Stimulated activated naive B cell treated with anti-CD40 and anti-IgM and Interleukin-4, amounts not matched to agents 10 μg/mL and 1 μg/mL and 100 μg/mL, for 72 hours (primary cell): Measurements from ENCODE around the gene SUPT3H.

Source experiments
- ATAC-seq, 2 donors: fragments of 150-1000 bp; cut with Tn5 transposase; replicated peaks; 2 replicates each; pipeline ENCODE4 v1.10.0; 2021; ENCODE audit warnings: moderate library complexity in 1 of 2
- DNase-seq: peaks from one replicate; pipeline ENCODE4 v3.0.0; 2021
- H3K27ac Mint-ChIP-seq: one replicate; pipeline ENCODE4 v1.8.0; 2022; ENCODE audit warnings: mild to moderate bottlenecking, mixed read lengths
- H3K27me3 Mint-ChIP-seq, 2 donors: one replicate each; pipeline ENCODE4 v1.8.0; 2022; ENCODE audit warnings: mixed read lengths in 2 of 2
- H3K36me3 Mint-ChIP-seq, 2 donors: one replicate each; pipeline ENCODE4 v1.8.0; 2022; ENCODE audit warnings: mixed read lengths in 2 of 2, mild to moderate bottlenecking in 1 of 2
- H3K4me1 Mint-ChIP-seq, 2 donors: one replicate each; pipeline ENCODE4 v1.8.0; 2022; ENCODE audit warnings: mixed read lengths in 2 of 2, mild to moderate bottlenecking in 1 of 2
- H3K4me3 Mint-ChIP-seq, 2 donors: one replicate each; pipeline ENCODE4 v1.8.0; 2022; ENCODE audit warnings: mild to moderate bottlenecking in 2 of 2, mixed read lengths in 2 of 2, moderate library complexity in 1 of 2
- H3K9me3 Mint-ChIP-seq, 2 donors: one replicate each; pipeline ENCODE4 v1.8.0; 2022; ENCODE audit warnings: mixed read lengths in 2 of 2, mild to moderate bottlenecking in 1 of 2

The SUPT3H gene

DNA sequence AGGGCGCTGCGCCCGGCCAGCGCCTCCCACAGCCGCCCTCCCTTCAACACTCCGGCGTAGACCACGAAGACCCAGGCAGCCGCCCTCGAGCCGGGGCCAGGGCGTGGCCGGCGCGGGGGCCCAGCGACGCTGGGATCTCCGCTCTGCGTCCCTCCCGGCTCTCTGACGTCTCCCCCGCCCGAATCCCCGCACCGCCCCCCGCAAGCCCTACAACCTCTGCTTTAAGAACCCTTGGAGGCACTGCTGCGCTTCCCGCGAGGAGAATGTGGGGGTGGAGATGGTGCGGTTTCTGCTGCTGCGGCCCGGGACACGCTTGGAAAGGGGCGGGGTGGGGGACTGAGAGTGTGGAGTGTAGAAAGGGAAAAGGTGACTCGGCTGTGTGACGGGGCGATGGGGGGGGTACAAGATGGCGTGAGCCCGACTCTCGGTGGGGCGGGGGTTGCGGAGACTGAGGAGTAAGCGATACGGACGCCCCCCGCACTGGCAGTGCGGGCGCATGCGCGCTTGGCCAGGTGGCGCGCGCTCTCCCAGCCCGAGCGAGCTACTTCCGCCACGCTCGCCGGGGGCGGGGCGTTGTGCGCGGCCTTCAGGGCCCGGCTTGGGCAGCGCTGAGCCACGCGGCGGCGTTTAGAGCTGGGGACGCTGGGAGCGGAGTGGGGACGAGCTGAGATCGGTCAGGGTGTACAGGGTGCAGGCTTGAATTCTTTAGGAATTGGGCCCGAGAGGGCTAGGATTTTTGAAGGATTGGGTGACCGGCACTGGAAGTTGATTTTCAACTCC, at the start of gene SUPT3H:
Gene SUPT3H (minus strand): TSS at position 381 of the 780 bp plus-strand sequence.
- H3K27ac Mint-ChIP-seq = peak within 1 kb of the TSS; percentile 100
- H3K4me1 Mint-ChIP-seq = peaks cover 12 to 20% of the 10 kb centered on the region in 2 donors
- peak within 1 kb of the TSS; percentile 95 to 99 for H3K4me3 Mint-ChIP-seq
- no peaks in the 10 kb centered on the region for H3K9me3 Mint-ChIP-seq
- ATAC-seq (peak; percentile 87 to 89), DNase-seq (peak; percentile 92)
- no peaks in the 10 kb centered on the region for H3K27me3 Mint-ChIP-seq
- peaks cover 2 to 4% of the 10 kb centered on the region in 2 donors for H3K36me3 Mint-ChIP-seq

DNA sequence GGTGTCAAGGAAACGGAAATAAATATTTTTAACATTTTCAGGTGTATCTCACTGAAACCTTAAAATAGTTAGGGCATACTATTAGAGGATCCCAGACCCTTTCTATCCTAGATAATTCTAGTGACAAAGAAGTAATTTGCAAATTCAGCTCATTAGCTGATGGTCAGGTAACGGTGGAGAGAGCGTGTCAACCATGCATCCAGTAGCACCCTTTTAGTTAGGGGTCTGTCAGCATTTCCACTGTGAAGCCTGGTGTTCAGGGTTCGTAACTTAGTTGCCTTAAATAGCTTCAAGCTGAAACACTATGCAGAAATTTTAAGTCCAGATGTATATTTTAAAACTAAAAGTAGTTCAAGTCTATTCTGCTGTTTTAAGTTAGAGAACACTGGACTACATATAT, 48.5 kb upstream of the SUPT3H start:
- H3K4me1 Mint-ChIP-seq = peaks cover 24 to 49% of the 10 kb centered on the region in 2 donors

DNA sequence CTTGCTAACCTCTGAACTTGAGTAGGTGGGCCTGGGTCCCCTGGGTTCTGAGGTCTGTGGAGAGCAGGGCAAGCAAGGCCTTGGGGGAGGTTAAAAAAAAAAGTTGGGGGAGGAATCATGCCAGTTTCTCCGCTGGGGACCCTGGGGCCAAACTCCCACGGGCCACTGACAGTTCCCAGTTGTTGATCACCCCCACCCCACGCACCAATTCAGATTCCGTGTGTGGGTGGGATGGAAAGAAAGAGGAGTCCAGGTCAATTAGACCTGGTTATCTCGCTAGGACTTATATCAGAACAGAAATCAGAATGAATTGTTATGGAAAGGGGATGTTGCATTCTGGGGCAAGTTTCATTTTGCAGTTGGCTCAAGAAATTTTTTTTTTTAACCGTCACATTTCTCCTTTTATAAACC, 46.7 kb upstream of the SUPT3H start:
- Mint-ChIP-seq H3K27me3 (peaks cover 32 to 39% of the 10 kb centered on the region in 2 donors), H3K9me3 (no peaks in the 10 kb centered on the region), H3K27ac (no peak overlapping the region), H3K4me1 (peaks cover 34 to 66% of the 10 kb centered on the region in 2 donors), H3K36me3 (peaks cover 0 to 3% of the 10 kb centered on the region in 2 donors), H3K4me3 (peak overlapping the region; percentile 60 to 65)
- peak; percentile 16 to 44 for ATAC-seq
- DNase-seq = peak; percentile 14

More for the DNA sequence above, 48.5 kb upstream of the SUPT3H start:
- ATAC-seq (no peak), DNase-seq (no peak)
- Mint-ChIP-seq H3K9me3 (no peaks in the 10 kb centered on the region), H3K4me3 (no peak overlapping the region), H3K36me3 (peaks cover 0 to 3% of the 10 kb centered on the region in 2 donors), H3K27ac (no peak overlapping the region), H3K27me3 (peaks cover 31% of the 10 kb centered on the region in 2 donors)

DNA sequence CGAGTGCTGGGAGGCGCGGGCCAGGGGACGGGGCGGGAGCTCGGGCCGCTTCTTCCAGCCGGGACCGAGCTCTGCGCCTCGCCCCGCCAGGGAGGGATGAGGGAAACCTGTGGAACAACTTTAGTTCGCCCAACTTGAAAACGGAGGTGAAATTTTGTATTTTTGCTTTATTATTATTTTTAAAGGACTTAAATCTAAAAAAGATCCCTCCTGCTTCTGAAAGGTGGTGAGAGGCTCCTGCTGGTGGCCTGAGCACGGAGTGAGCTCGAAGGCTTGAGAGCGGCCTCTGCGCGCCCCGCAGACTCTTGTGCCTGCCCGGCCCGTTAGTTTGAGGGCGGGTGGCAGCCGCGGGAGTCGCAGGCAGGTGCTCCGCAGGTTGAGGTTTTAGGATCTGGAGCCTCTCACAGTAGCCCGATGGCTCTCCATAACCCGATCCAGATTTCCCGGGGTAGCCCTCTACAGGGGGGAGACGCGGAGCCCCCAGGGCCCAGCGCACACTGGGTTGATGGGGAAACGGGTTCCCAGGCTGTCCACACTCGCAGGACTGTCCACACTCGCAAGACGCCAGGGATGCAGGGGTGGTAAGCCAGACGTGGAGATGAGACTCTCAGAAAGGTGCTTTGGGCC, 46.2 kb upstream of the SUPT3H start:
- H3K27me3 Mint-ChIP-seq = peaks cover 37 to 44% of the 10 kb centered on the region in 2 donors
- no peaks in the 10 kb centered on the region for H3K9me3 Mint-ChIP-seq
- peaks cover 36 to 69% of the 10 kb centered on the region in 2 donors for H3K4me1 Mint-ChIP-seq
- peak overlapping the region; percentile 65 to 97 for H3K4me3 Mint-ChIP-seq
- DNase-seq (peak; percentile 11), ATAC-seq (peak; percentile 45 to 57)
- H3K27ac Mint-ChIP-seq = peak overlapping the region; percentile 31
- peaks cover 0 to 3% of the 10 kb centered on the region in 2 donors for H3K36me3 Mint-ChIP-seq

DNA sequence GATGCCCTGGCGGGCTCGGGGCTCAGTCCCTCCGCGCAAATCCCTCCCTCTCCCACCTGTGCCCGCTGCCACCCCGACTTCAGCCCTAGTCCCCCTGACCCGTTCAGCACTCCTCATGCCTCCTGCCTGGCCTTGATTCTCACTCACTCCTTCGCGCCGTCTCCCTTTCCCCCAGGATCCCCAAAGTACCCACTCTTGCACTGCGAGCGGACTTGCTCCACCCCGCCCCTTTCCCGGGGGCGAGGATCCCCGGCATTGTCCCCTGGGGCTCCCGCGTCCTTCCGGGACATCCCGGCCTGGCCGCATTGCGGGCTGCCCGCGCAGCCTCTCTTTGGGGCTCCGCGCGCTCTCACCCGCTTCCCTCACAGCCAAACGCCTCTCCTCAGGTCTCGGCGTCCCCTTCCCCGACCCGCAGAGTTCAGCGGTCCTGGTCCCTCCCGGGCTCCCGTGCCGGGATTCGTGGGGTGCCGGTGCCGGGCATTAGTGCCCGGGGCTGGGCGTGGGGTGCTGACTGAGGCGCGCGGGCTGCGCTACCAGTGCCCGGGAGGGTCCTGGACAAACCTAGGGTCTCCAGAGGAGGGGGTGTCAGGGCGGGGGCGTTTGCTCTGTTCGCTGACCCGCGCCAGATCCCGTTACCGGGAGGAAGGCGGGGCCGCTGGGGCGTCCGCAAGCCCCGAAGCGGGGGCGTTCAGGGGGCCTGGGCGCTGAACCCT, 45.5 kb upstream of the SUPT3H start:
- Mint-ChIP-seq H3K4me3 (peak overlapping the region; percentile 93 to 97), H3K36me3 (peaks cover 0 to 3% of the 10 kb centered on the region in 2 donors), H3K4me1 (peaks cover 35 to 65% of the 10 kb centered on the region in 2 donors), H3K27ac (peak overlapping the region; percentile 87), H3K9me3 (no peaks in the 10 kb centered on the region), H3K27me3 (peaks cover 35 to 44% of the 10 kb centered on the region in 2 donors)
- DNase-seq = peak; percentile 17
- peak; percentile 5 to 24 for ATAC-seq

DNA sequence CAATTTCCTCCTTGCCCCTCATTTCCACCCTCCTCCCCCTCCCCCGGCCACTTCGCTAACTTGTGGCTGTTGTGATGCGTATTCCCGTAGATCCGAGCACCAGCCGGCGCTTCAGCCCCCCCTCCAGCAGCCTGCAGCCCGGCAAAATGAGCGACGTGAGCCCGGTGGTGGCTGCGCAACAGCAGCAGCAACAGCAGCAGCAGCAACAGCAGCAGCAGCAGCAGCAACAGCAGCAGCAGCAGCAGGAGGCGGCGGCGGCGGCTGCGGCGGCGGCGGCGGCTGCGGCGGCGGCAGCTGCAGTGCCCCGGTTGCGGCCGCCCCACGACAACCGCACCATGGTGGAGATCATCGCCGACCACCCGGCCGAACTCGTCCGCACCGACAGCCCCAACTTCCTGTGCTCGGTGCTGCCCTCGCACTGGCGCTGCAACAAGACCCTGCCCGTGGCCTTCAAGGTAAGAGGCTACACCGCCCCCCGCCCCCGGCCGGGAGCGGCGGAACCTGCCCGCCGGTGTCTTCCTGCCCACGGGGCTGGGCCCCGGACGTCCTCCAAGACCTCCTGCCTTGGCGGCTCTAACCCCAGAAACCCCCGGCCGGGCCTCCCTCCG, 44.9 kb upstream of the SUPT3H start:
- Mint-ChIP-seq H3K27ac (peak overlapping the region; percentile 88), H3K4me1 (peaks cover 35 to 58% of the 10 kb centered on the region in 2 donors), H3K9me3 (no peaks in the 10 kb centered on the region), H3K4me3 (peak overlapping the region; percentile 93 to 97), H3K36me3 (peaks cover 0 to 3% of the 10 kb centered on the region in 2 donors), H3K27me3 (peaks cover 33 to 44% of the 10 kb centered on the region in 2 donors)
- ATAC-seq = peak; percentile 15 to 25
- DNase-seq = peak; percentile 17

DNA sequence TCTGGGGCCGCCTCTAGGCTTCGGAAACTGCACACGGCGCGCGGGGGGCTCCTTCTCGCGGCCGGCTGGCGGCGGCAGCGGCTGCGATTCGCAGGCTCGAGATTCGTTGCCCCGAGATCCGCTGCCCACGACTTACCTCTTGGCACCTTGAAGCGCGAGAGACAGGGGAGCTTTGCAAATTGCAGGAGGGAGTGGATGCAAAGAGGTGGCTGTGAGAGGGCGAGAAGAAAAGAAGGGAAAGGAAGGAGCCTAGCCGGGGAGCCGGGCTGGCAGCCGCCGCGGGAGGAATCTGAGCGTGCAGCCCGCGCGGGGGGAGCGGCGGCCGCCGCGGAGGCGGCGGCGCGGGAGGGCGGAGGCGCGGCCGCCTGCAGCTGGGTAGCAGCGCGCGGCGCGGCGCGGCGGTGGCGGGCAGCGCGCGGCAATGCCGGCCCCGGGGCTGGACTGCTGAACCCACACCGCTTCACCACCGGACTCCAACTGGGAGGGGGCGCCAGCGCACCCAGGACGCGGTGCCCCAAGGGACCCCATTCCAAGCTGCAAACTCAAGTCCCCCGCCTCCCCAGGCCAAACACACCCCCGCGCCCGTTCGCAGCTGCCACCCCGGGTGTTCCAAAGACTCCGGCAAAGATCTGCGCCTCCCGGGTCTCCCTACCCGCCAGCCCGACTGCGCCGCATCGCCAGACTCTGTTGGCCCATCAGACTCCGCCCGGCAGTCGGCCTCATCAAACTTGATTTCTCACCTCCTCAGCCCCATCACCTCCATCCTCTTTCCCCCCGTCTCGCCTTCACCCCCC, 44.2 kb upstream of the SUPT3H start:
- Mint-ChIP-seq H3K4me3 (peak overlapping the region; percentile 93 to 97), H3K9me3 (no peaks in the 10 kb centered on the region), H3K27ac (peak overlapping the region; percentile 94), H3K4me1 (peaks cover 35 to 58% of the 10 kb centered on the region in 2 donors), H3K36me3 (peaks cover 0 to 3% of the 10 kb centered on the region in 2 donors), H3K27me3 (peaks cover 33 to 44% of the 10 kb centered on the region in 2 donors)
- peak; percentile 6 for DNase-seq
- peak in 1 of 2 donors; percentile 16 for ATAC-seq

DNA sequence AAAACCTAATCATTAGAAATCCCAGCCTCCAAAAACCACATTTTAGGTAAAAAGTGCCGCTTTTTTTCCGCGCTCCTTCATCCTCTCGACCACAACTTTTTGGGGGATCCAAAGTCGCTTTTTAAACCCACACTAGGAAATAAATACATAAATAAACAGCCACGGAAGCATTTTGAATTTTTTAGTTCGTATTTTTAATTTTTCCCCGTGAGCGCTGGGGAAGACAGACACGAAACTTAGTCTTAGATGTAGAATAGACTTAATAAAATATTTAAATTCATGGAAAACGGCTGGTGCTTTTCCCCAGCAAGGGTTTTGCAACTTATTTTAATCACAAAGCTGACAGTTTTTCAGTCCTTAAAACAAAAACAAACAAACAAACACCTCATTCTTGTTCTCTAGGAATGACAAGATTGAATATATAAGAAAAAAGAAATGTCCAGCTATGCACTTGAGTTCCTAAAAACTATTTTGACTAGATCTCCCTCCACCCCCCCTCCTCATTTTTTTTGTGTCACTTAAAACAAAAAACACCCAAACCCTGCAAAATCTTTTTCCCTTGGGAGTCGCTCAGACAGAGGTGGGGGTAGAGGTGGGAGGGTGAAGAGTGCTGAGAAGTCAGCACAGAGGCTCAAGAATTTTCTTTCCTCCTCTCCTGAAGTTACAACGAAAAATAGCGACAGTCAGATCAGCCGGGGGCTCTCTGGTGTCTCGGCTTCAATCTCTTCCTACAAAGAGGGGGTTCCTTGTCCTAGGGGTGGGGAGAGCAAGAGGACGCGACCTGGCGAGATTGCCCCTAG, 43.4 kb upstream of the SUPT3H start:
- H3K27ac Mint-ChIP-seq = peak overlapping the region; percentile 94
- H3K4me3 Mint-ChIP-seq = peak overlapping the region; percentile 90 to 97
- H3K27me3 Mint-ChIP-seq = peaks cover 36 to 44% of the 10 kb centered on the region in 2 donors
- DNase-seq (no peak), ATAC-seq (no peak)
- H3K9me3 Mint-ChIP-seq = no peaks in the 10 kb centered on the region
- H3K36me3 Mint-ChIP-seq = peaks cover 0 to 3% of the 10 kb centered on the region in 2 donors
- H3K4me1 Mint-ChIP-seq = peaks cover 35 to 58% of the 10 kb centered on the region in 2 donors

DNA sequence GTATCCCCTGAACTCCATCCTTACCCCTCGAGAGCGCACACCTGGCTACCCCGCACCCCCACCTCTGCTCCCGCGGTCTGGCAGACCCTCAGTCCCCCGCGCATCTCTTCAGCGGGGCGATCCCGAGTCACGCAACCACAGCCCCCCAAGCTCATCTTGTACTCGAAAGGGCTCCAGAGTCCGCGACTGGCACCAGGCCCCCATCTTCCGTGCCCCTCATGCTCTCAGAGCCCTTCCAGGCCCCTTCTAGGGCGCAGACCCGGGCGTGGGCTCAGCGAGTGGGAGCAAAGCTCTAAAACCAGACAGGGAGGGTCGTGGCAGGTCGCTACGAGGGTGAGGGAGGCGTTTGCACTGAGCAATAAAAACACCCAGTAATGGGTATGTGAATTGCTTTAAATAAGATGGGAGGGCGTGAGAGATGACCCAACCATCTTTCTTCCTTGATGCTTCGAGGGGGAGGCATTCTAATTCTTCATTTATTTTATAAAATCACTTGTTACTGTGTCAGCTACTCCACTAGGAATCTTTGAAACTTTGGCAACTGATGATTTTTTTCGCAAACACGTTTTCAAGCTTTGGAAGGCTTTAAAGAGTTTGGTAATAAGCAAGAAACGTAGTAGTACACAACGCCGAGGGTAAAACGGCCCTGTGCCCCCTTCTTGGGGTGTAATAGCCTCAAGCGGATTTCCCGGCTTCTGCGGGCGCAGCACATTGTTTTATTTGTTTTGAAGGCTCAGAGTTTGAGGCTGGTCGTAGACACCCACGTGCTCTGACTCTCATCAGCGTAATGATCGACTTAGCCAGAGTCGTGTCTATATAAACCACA, 42.6 kb upstream of the SUPT3H start:
- H3K27me3 Mint-ChIP-seq = peaks cover 44 to 51% of the 10 kb centered on the region in 2 donors
- ATAC-seq (no peak), DNase-seq (no peak)
- peaks cover 35 to 58% of the 10 kb centered on the region in 2 donors for H3K4me1 Mint-ChIP-seq
- H3K36me3 Mint-ChIP-seq = peaks cover 0 to 3% of the 10 kb centered on the region in 2 donors
- no peaks in the 10 kb centered on the region for H3K9me3 Mint-ChIP-seq
- H3K27ac Mint-ChIP-seq = peak overlapping the region; percentile 69
- peak overlapping the region; percentile 78 to 83 for H3K4me3 Mint-ChIP-seq

DNA sequence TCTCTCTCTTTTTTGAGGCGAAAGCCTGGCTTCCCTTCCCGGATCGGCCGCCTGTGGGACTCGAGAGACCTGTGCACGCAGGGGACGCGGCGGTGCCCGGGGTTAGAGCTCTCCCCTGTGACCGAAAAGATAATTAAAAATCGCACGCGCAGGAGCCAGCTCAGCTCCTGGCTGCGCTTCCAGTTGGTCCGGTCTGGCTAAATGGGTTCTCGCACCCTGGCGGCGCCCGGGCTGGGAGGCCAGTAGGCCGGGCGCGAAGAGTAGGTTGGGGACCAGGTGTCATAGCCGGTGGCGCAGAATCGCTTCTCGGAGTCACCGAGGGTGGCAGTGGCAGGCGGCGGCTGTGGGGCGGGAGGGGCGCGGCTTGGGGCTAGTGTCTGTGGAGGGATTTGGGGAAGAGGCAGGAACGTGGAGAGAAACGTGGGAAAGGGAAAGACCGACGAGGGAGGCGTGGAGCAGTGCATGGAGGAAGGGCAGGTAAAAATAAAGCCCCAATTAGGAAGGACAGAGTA, 41.9 kb upstream of the SUPT3H start:
- H3K4me3 Mint-ChIP-seq = peak overlapping the region; percentile 78 to 83
- peaks cover 49 to 55% of the 10 kb centered on the region in 2 donors for H3K27me3 Mint-ChIP-seq
- H3K4me1 Mint-ChIP-seq = peaks cover 33 to 53% of the 10 kb centered on the region in 2 donors
- peak overlapping the region; percentile 75 for H3K27ac Mint-ChIP-seq
- peaks cover 0 to 3% of the 10 kb centered on the region in 2 donors for H3K36me3 Mint-ChIP-seq
- no peaks in the 10 kb centered on the region for H3K9me3 Mint-ChIP-seq
- DNase-seq = peak; percentile 32
- ATAC-seq = peak; percentile 43 to 49

DNA sequence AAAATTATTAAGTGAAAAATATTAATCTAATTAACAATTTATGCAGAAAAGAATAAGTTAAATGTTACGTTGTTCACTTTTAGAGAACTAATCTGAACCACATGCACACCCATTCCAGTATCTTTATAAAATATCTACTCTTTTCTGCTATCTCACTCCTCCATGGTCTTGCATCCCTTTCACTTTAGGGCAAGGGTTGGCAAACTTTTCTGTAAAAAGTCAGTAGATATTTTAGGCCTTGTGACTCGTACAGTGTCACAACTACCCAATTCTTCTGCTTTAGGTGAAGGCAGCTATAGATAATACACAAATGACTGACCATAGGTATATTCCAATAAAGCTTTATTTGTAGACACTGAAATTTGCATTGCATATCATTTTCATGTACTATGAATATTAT, 39.7 kb upstream of the SUPT3H start:
- Mint-ChIP-seq H3K9me3 (no peaks in the 10 kb centered on the region), H3K36me3 (peaks cover 0 to 3% of the 10 kb centered on the region in 2 donors), H3K4me3 (no peak overlapping the region), H3K27me3 (peaks cover 41 to 45% of the 10 kb centered on the region in 2 donors), H3K27ac (no peak overlapping the region), H3K4me1 (peaks cover 21 to 32% of the 10 kb centered on the region in 2 donors)
- DNase-seq (no peak), ATAC-seq (no peak)

DNA sequence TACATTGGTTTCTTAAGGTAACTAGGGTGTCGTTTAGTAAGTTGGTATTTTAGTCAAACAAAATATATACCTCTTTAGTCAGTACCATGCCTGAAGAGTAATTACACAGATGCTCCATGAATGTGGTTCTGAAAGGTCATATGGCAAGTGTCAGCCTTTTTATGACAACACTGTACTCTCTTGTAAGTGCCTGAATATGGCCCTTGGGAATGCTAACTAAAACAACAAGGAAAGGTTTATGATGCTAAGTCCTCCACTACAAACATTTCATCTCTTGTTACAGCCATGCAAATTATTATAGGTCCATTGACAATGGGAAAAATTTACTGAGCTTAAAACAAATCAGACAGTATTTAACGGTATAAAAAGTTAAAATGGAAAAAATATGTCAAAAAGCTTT, 39.0 kb upstream of the SUPT3H start:
- Mint-ChIP-seq H3K27me3 (peaks cover 35 to 37% of the 10 kb centered on the region in 2 donors), H3K4me1 (peaks cover 17 to 25% of the 10 kb centered on the region in 2 donors), H3K9me3 (no peaks in the 10 kb centered on the region), H3K4me3 (no peak overlapping the region), H3K36me3 (peaks cover 0 to 3% of the 10 kb centered on the region in 2 donors), H3K27ac (no peak overlapping the region)
- no peak for DNase-seq
- no peak for ATAC-seq
